ENCODE data around the gene MAU2.

MAU2 gene

DNA sequence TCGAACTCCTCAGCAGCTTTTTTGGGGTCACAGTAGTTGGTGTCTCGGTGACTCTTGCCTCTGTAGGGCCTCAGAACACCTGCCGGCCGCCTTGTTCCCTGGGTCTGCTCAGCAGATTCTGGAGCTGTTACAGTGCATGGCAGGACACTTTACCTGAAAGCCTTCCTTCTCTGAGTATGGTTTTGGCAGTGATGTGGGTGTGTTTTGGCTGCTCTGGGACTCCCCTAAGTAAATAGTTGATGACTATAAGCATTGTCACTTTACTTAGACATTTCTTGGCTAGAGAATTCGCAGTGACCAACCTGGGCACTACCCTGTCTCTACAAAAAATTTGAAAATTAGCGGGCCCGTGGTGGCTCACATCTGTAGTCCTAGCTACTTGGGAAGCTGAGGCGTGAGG lies 7.0 kb downstream of the MAU2 start:
- Histone ChIP-seq H3K79me2 (ENCODE audit: low read length) (peaks cover 55% of the 10 kb centered on the region), H3K4me2 (ENCODE audit: low read length) (no peak overlapping the region), H3K9me3 (ENCODE audit: insufficient read depth, low read length) (no peaks in the 10 kb centered on the region), H3K27ac (ENCODE audit: low read length) (no peak overlapping the region), H3K4me1 (ENCODE audit: low read length) (peaks cover 7% of the 10 kb centered on the region; the same call in 1 of the 2 replicates), H3K36me3 (replicated peaks; ENCODE audit: low read depth, low read length) (peaks cover 38% of the 10 kb centered on the region), H3K27me3 (ENCODE audit: low read depth, low read length) (no peaks in the 10 kb centered on the region), H3K4me3 (ENCODE audit: low read length) (no peak overlapping the region), H4K20me1 (ENCODE audit: insufficient read depth, low read length) (peaks cover 8% of the 10 kb centered on the region; the same call in 1 of the 2 replicates), H2AFZ (ENCODE audit: low read depth, low read length) (no peak overlapping the region), H3K9ac (ENCODE audit: low read length) (no peak overlapping the region)
- TF ChIP-seq, protein P1, sequence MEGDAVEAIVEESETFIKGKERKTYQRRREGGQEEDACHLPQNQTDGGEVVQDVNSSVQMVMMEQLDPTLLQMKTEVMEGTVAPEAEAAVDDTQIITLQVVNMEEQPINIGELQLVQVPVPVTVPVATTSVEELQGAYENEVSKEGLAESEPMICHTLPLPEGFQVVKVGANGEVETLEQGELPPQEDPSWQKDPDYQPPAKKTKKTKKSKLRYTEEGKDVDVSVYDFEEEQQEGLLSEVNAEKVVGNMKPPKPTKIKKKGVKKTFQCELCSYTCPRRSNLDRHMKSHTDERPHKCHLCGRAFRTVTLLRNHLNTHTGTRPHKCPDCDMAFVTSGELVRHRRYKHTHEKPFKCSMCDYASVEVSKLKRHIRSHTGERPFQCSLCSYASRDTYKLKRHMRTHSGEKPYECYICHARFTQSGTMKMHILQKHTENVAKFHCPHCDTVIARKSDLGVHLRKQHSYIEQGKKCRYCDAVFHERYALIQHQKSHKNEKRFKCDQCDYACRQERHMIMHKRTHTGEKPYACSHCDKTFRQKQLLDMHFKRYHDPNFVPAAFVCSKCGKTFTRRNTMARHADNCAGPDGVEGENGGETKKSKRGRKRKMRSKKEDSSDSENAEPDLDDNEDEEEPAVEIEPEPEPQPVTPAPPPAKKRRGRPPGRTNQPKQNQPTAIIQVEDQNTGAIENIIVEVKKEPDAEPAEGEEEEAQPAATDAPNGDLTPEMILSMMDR (IDR thresholded peaks at IDR 0.05; ENCODE audit: low read depth, low read length) = no peak
- no peak for TF ChIP-seq EZH2phosphoT487 (IDR thresholded peaks at IDR 0.05; ENCODE audit: low read depth)

DNA sequence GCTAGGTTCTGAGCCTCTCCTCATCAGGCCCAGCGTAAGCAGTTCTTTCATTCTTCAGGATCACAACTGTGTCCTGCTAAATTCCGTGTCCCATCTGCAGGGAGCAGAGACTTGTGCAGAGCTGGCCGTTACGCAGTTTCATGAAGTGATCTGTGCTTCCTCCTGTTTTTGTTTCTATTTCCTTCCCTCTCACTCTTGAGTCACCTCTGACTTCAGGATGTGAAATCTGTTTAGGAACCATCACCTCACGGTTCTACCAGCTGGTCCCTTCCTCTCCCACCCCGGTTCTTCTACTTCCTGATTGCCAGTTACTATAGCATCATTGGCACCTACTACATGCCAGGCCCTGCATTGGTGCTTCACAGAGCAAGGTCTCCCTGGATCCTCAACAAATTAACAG lies 8.5 kb downstream of the MAU2 start:
- peaks cover 8% of the 10 kb centered on the region; the same call in 1 of the 2 replicates for H4K20me1 ChIP-seq (ENCODE audit: insufficient read depth, low read length)
- TF ChIP-seq EZH2phosphoT487 (IDR thresholded peaks at IDR 0.05; ENCODE audit: low read depth) = no peak
- TF ChIP-seq, protein P1 (IDR thresholded peaks at IDR 0.05; ENCODE audit: low read depth, low read length) = no peak
- H3K9ac ChIP-seq (ENCODE audit: low read length) = no peak overlapping the region
- no peaks in the 10 kb centered on the region for H3K27me3 ChIP-seq (ENCODE audit: low read depth, low read length)
- peaks cover 38% of the 10 kb centered on the region for H3K36me3 ChIP-seq (replicated peaks; ENCODE audit: low read depth, low read length)
- no peak overlapping the region for H3K4me2 ChIP-seq (ENCODE audit: low read length)
- peaks cover 7% of the 10 kb centered on the region; the same call in 1 of the 2 replicates for H3K4me1 ChIP-seq (ENCODE audit: low read length)
- no peaks in the 10 kb centered on the region for H3K9me3 ChIP-seq (ENCODE audit: insufficient read depth, low read length)
- H2AFZ ChIP-seq (ENCODE audit: low read depth, low read length) = no peak overlapping the region
- no peak overlapping the region for H3K4me3 ChIP-seq (ENCODE audit: low read length)
- peaks cover 43% of the 10 kb centered on the region for H3K79me2 ChIP-seq (ENCODE audit: low read length)
- H3K27ac ChIP-seq (ENCODE audit: low read length) = no peak overlapping the region

DNA sequence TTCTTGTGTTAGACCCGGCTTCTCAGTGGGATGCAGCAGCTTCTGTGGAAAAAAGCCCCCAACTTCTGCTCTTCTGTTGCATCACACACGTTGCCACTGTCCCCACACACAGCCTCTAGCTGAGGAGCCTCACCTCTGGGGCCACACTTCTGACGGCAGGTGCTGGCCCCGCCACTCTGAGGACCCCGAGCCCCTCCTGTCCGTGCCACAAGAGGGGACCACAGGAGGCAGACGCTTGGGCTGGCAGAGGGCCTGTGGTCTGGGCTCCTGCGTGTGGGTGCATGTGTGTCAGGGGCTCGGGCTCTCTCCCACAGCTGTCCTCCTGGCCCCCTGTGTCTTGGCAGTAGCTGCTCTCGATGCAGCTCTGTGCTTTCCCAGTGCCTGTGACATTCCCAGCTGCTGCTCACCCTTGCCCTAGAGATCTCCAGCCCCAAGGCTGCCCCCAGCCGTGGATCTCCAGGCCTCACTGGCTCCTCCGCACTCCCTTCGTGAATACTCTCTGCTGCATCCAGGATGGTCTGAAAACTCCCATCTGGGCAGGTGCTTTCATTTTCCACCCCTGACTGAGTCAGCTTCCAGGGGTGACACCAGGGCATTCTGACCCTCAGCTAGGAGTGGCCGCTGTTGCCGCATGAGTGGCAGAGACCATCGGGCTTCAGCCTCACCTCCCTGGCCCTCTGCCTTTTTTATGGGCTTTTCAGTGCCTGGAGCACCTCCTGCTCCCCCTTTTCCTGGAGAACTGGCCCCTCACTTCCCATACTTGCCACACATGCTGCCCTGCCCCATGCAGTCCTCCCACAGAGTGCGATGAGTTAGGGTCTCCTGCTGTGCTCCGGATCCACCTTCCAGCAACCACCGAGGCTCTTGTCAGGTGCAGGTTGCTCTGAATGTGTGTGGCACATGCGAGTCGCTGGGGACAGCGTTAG lies 13.7 kb downstream of the MAU2 start:
- no peak overlapping the region for H3K4me2 ChIP-seq (ENCODE audit: low read length)
- H3K36me3 ChIP-seq (replicated peaks; ENCODE audit: low read depth, low read length) = peaks cover 40% of the 10 kb centered on the region
- H3K4me3 ChIP-seq (ENCODE audit: low read length) = no peak overlapping the region
- H3K27ac ChIP-seq (ENCODE audit: low read length) = no peak overlapping the region
- H3K27me3 ChIP-seq (ENCODE audit: low read depth, low read length) = no peaks in the 10 kb centered on the region
- H4K20me1 ChIP-seq (ENCODE audit: insufficient read depth, low read length) = peaks cover 16% of the 10 kb centered on the region; the same call in 1 of the 2 replicates
- H3K9ac ChIP-seq (ENCODE audit: low read length) = no peak overlapping the region
- H2AFZ ChIP-seq (ENCODE audit: low read depth, low read length) = no peak overlapping the region
- peaks cover 6% of the 10 kb centered on the region for H3K4me1 ChIP-seq (ENCODE audit: low read length)
- no peaks in the 10 kb centered on the region for H3K9me3 ChIP-seq (ENCODE audit: insufficient read depth, low read length)
- no peak for TF ChIP-seq EZH2phosphoT487 (IDR thresholded peaks at IDR 0.05; ENCODE audit: low read depth)
- TF ChIP-seq, protein P1 (IDR thresholded peaks at IDR 0.05; ENCODE audit: low read depth, low read length) = no peak
- H3K79me2 ChIP-seq (ENCODE audit: low read length) = peaks cover 4% of the 10 kb centered on the region

DNA sequence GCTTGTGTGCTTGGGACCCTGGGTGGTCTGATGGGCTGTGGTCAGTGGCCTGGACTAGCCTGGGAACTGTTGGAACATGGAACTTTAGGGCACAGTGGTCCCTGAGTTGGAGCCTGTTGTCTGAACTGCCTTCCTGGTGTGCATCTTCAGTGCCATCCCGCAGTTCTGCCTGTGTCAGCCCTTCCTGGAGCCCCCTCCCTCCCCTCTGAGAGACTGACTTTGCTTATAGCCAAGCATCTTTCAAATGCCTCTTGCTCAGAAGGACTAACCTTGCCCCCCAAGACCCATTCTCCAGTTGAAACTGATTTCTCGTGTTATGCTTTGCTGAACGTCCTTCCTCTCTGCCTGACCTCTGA lies 14.3 kb downstream of the MAU2 start:
- H3K36me3 ChIP-seq (replicated peaks; ENCODE audit: low read depth, low read length) = peaks cover 37% of the 10 kb centered on the region
- H2AFZ ChIP-seq (ENCODE audit: low read depth, low read length) = no peak overlapping the region
- no peaks in the 10 kb centered on the region for H3K9me3 ChIP-seq (ENCODE audit: insufficient read depth, low read length)
- H3K4me3 ChIP-seq (ENCODE audit: low read length) = no peak overlapping the region
- H4K20me1 ChIP-seq (ENCODE audit: insufficient read depth, low read length) = 0 out of 2 replicates have a peak, but pooled peaks cover 15% of the 10 kb centered on the region
- no peak overlapping the region for H3K4me2 ChIP-seq (ENCODE audit: low read length)
- no peak for TF ChIP-seq EZH2phosphoT487 (IDR thresholded peaks at IDR 0.05; ENCODE audit: low read depth)
- TF ChIP-seq, protein P1 (IDR thresholded peaks at IDR 0.05; ENCODE audit: low read depth, low read length) = no peak
- H3K9ac ChIP-seq (ENCODE audit: low read length) = no peak overlapping the region
- H3K4me1 ChIP-seq (ENCODE audit: low read length) = peaks cover 5% of the 10 kb centered on the region
- no peak overlapping the region for H3K27ac ChIP-seq (ENCODE audit: low read length)
- H3K27me3 ChIP-seq (ENCODE audit: low read depth, low read length) = no peaks in the 10 kb centered on the region
- H3K79me2 ChIP-seq (ENCODE audit: low read length) = peaks cover 3% of the 10 kb centered on the region; the same call in 1 of the 2 replicates

All from OCI-LY3 (cell line).